WERI-Rb-1 (cell line): ENCODE results near the gene FAR1.
"Not testable (repeated sequence)": the region's sequence is repeated elsewhere in the genome, so short reads cannot be mapped to it uniquely, and the experiment has no call there.

ENCODE experiments used
- DNase-seq: peaks from one replicate; pipeline ENCODE4 v3.0.0-alpha.2; 2020
- H3K27ac ChIP-seq: fragments of 250-450 bp; sonication (Bioruptor Pico); 2 replicates; pipeline ENCODE4 v1.5.1; 2020; ENCODE audit warnings: mild to moderate bottlenecking, moderate library complexity
- H3K27me3 ChIP-seq: fragments of 250-450 bp; sonication (Bioruptor Pico); 2 replicates; pipeline ENCODE4 v1.5.1; 2021; ENCODE audit warnings: mild to moderate bottlenecking, low read depth, moderate library complexity; ENCODE audit not compliant: insufficient read depth, severe bottlenecking
- H3K36me3 ChIP-seq: fragments of 250-450 bp; sonication (Bioruptor Pico); 2 replicates; pipeline ENCODE4 v1.5.1; 2020; ENCODE audit warnings: mild to moderate bottlenecking, moderate library complexity
- H3K4me3 ChIP-seq: 2 replicates; pipeline ENCODE4 v1.5.1; 2011; ENCODE audit warnings: low read depth, mild to moderate bottlenecking, control low read depth, low read length
- H3K9me3 ChIP-seq: fragments of 250-450 bp; sonication (Bioruptor Pico); 2 replicates; pipeline ENCODE4 v1.5.1; 2021; ENCODE audit warnings: mild to moderate bottlenecking, moderate library complexity; ENCODE audit not compliant: severe bottlenecking
- CTCF ChIP-seq: IDR thresholded peaks from 2 replicates; pipeline ENCODE4 v1.5.1; 2011; ENCODE audit warnings: low read depth, mild to moderate bottlenecking, control low read depth, inconsistent platforms, low read length

The FAR1 gene

GRCh38 chr11:13720940-13721339, 52.5 kb downstream of the FAR1 start:
- H3K9me3 ChIP-seq: no peaks in the 10 kb centered on the region
- no peaks in the 10 kb centered on the region for H3K27me3 ChIP-seq
- no peak overlapping the region for H3K4me3 ChIP-seq
- TF ChIP-seq CTCF: no peak
- H3K36me3 ChIP-seq: peaks cover 46% of the 10 kb centered on the region
- DNase-seq: no peak
- no peak overlapping the region for H3K27ac ChIP-seq

GRCh38 chr11:13721760-13722159, 53.3 kb downstream of the FAR1 start:
- H3K27ac ChIP-seq: no peak overlapping the region
- no peak for TF ChIP-seq CTCF
- H3K9me3 ChIP-seq: no peaks in the 10 kb centered on the region
- H3K4me3 ChIP-seq: no peak overlapping the region
- H3K27me3 ChIP-seq: no peaks in the 10 kb centered on the region
- peaks cover 45% of the 10 kb centered on the region for H3K36me3 ChIP-seq
- no peak for DNase-seq

GRCh38 chr11:13726456-13726855, 58.0 kb downstream of the FAR1 start:
- Histone ChIP-seq H3K4me3 (no peak overlapping the region), H3K36me3 (peaks cover 53% of the 10 kb centered on the region), H3K27me3 (no peaks in the 10 kb centered on the region), H3K27ac (no peak overlapping the region), H3K9me3 (no peaks in the 10 kb centered on the region)
- no peak for TF ChIP-seq CTCF
- DNase-seq: no peak

- TF ChIP-seq CTCF: no peak
- no peak for DNase-seq
- peaks cover 38% of the 10 kb centered on the region for H3K36me3 ChIP-seq
- H3K9me3 ChIP-seq: no peaks in the 10 kb centered on the region
- H3K27ac ChIP-seq: no peak overlapping the region
- no peak overlapping the region for H3K4me3 ChIP-seq
- H3K27me3 ChIP-seq: no peaks in the 10 kb centered on the region
These were observed 59.6 kb downstream of the FAR1 start for GRCh38 chr11:13728076-13728475.

- no peaks in the 10 kb centered on the region for H3K9me3 ChIP-seq
- no peaks in the 10 kb centered on the region for H3K27me3 ChIP-seq
- no peaks in the 10 kb centered on the region for H3K36me3 ChIP-seq
- no peak for TF ChIP-seq CTCF
- no peak for DNase-seq
- H3K27ac ChIP-seq: no peak overlapping the region
- no peak overlapping the region for H3K4me3 ChIP-seq
These were observed 66.1 kb downstream of the FAR1 start for GRCh38 chr11:13734530-13734929.

- no peaks in the 10 kb centered on the region for H3K9me3 ChIP-seq
- no peak for DNase-seq
- TF ChIP-seq CTCF: no peak
- H3K27me3 ChIP-seq: peaks cover 7% of the 10 kb centered on the region
- no peaks in the 10 kb centered on the region for H3K36me3 ChIP-seq
- H3K4me3 ChIP-seq: no peak overlapping the region
- no peak overlapping the region for H3K27ac ChIP-seq
These were observed 76.7 kb downstream of the FAR1 start for GRCh38 chr11:13745165-13745564.

GRCh38 chr11:13753316-13753715, 84.8 kb downstream of the FAR1 start:
- not testable (repeated sequence) for H3K4me3 ChIP-seq, H3K36me3 ChIP-seq, H3K9me3 ChIP-seq, H3K27ac ChIP-seq, DNase-seq, H3K27me3 ChIP-seq
